Prostate gland (tissue), 2 donors: ENCODE data around the gene CCL23. TPM values are rescaled to one million over a fixed set of nuclear protein-coding genes. Genes with fewer than 3 reads are reported as not detected.

Experiments
- DNase-seq: peaks from one replicate; pipeline ENCODE4 v3.0.0-alpha.2; 2019; ENCODE audit warnings: low spot score
- H3K27ac ChIP-seq, 2 donors: fragments of 200-600 bp; sonication (generic); 2 replicates each; pipeline ENCODE4 v1.5.1; 2017 to 2019
- H3K27me3 ChIP-seq: fragments of 200-600 bp; sonication (generic); replicated peaks from 2 replicates; pipeline ENCODE4 v1.5.1; 2019; ENCODE audit not compliant: insufficient read depth
- H3K36me3 ChIP-seq, 2 donors: fragments of 200-600 bp; sonication (generic); 1 replicate in 1 of 2; 2 replicates in 1 of 2; pipeline versions ENCODE4 v1.5.1 to v1.8.1; 2017 to 2019
- H3K4me1 ChIP-seq: fragments of 200-600 bp; sonication (generic); replicated peaks from 2 replicates; pipeline ENCODE4 v1.5.1; 2019
- H3K4me3 ChIP-seq, 2 donors: fragments of 200-600 bp; sonication (generic); 2 replicates each; pipeline ENCODE4 v1.5.1; 2017 to 2019
- H3K9me3 ChIP-seq: fragments of 200-600 bp; sonication (generic); 2 replicates; pipeline ENCODE4 v1.5.1; 2017
- POLR2A ChIP-seq: fragments of 450-650 bp; IDR thresholded peaks from one replicate; pipeline ENCODE4 v1.6.1; 2016; ENCODE audit warnings: antibody characterized with exemption, mild to moderate bottlenecking
- POLR2AphosphoS5 ChIP-seq: sonication (generic); formaldehyde crosslinking; IDR thresholded peaks from one replicate; pipeline ENCODE4 v1.6.1; 2017; ENCODE audit warnings: antibody characterized with exemption
- WGBS: methylation state at CpG from one replicate; pipeline ENCODE4 v1.1.5; 2018; 5-methylcytosine and 5-hydroxymethylcytosine counted together
- intact Hi-C: fragments of 100-400 bp; cut with DNase I; formaldehyde crosslinking; loops from one replicate; pipeline ENCODE4 v1.14.2; 2022
- total RNA-seq, 2 donors: library from RNA; depleted of rRNA; stranded (reverse); fragments of >200 nt; gene quantifications; one replicate each; pipeline ENCODE4 v1.1.0, GENCODE V29; 2016
- TF ChIP-seq, protein P1 (sequence below), 4 experiments: fragments of 200-600 bp in 2 of 4; fragments of 450-650 bp in 2 of 4; sonication (generic) in 2 of 4; IDR thresholded peaks; 1 replicate in 3 of 4; 2 replicates in 1 of 4; pipeline ENCODE4 v1.5.1; 2016 to 2019; ENCODE audit warnings: antibody characterized with exemption in 4 of 4, mild to moderate bottlenecking in 2 of 4, moderate library complexity in 2 of 4

Gene CCL23, protein sequence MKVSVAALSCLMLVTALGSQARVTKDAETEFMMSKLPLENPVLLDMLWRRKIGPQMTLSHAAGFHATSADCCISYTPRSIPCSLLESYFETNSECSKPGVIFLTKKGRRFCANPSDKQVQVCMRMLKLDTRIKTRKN
- total RNA-seq, result 1 to 10 TPM; 7.4 to 8.7 TPM

DNA sequence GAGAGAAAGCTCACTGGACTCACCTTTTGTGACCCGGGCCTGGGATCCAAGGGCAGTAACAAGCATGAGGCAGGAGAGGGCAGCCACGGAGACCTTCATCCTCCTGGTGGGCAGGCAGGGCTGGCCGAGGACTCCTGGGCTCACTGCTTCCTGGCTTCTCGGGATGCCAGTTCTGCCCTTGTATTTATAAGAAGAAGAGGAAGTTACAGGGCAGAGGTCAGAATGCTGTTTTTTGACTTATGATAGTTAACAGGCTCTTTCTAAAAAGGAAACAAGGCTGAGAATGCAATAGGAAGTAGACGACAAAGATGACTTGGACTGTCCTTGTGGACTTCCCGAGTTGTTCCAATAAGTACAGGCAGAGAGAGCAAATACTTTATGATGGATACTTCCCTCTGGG lies at the start of gene CCL23:
CCL23 (minus strand) TSS at position 174 of the 400 bp plus-strand sequence; CDS start at position 99, 75 bp downstream.
- Histone ChIP-seq H3K4me3 (no peak within 1 kb of the TSS), H3K27ac (no peak within 1 kb of the TSS), H3K4me1 (no peaks in the 10 kb centered on the region), H3K27me3 (no peaks in the 10 kb centered on the region), H3K9me3 (no peaks in the 10 kb centered on the region), H3K36me3 (no peaks in the 10 kb centered on the region)
- DNase-seq, result no peak
- intact Hi-C loops, result no loop called here
- WGBS, result 44% methylated on average over 6 of the region's 6 CpGs
- no peak for TF ChIP-seq POLR2A
- TF ChIP-seq POLR2AphosphoS5, result no peak
- TF ChIP-seq, protein P1, sequence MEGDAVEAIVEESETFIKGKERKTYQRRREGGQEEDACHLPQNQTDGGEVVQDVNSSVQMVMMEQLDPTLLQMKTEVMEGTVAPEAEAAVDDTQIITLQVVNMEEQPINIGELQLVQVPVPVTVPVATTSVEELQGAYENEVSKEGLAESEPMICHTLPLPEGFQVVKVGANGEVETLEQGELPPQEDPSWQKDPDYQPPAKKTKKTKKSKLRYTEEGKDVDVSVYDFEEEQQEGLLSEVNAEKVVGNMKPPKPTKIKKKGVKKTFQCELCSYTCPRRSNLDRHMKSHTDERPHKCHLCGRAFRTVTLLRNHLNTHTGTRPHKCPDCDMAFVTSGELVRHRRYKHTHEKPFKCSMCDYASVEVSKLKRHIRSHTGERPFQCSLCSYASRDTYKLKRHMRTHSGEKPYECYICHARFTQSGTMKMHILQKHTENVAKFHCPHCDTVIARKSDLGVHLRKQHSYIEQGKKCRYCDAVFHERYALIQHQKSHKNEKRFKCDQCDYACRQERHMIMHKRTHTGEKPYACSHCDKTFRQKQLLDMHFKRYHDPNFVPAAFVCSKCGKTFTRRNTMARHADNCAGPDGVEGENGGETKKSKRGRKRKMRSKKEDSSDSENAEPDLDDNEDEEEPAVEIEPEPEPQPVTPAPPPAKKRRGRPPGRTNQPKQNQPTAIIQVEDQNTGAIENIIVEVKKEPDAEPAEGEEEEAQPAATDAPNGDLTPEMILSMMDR (IDR thresholded peaks at IDR 0.05), result no peak

DNA sequence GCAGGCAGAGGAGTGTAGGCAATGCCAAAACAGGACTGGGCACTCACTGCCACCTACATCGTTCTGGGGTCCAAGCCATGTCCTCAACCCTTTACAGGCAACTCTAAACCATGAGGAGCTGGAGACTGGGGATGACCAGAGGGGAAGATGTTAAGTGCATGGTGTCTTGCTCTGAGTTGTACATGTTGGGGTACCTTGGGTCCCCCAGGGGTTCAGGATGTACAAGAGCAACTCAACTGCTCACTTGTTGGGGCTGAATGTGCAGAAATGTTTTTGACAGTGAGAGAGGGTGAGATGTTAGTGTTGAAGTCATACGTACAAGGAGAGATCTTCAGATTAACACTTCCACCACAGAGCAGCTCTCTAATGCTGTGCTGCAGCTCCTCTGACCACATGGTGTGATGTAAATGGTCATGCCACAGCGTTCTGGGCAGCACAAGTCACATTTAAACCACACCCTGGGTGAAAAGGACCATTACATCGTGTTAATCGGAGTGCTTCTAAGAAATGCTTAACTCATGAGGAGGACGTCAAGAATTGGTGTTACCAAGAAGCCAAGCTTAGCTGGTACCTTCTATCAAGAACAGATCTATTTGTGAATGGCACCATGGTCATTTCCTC lies 48.7 kb upstream of the CCL23 start:
- WGBS, result 86% methylated on average over 6 of the region's 6 CpGs
- Histone ChIP-seq H3K4me3 (no peak overlapping the region), H3K27me3 (no peaks in the 10 kb centered on the region), H3K27ac (no peak overlapping the region), H3K9me3 (no peaks in the 10 kb centered on the region), H3K36me3 (no peaks in the 10 kb centered on the region), H3K4me1 (no peaks in the 10 kb centered on the region)
- intact Hi-C loops, result no loop called here
- no peak for DNase-seq
- no peak for TF ChIP-seq POLR2A
- no peak for TF ChIP-seq POLR2AphosphoS5
- TF ChIP-seq, protein P1 (IDR thresholded peaks at IDR 0.05), result no peak

- no peak for TF ChIP-seq POLR2AphosphoS5
- no peak for TF ChIP-seq POLR2A
- TF ChIP-seq, protein P1 (IDR thresholded peaks at IDR 0.05), result no peak
- Histone ChIP-seq H3K27me3 (no peaks in the 10 kb centered on the region), H3K4me1 (no peaks in the 10 kb centered on the region), H3K36me3 (no peaks in the 10 kb centered on the region), H3K9me3 (no peaks in the 10 kb centered on the region), H3K27ac (no peak within 1 kb of the TSS), H3K4me3 (no peak within 1 kb of the TSS)
- WGBS, result 79% methylated on average over 5 of the region's 5 CpGs
- intact Hi-C loops, result no loop called here
- no peak for DNase-seq
Measured at GRCh38 chr17:36063786-36064541, 46.2 kb upstream of the CCL23 start, which contains the start of gene CCL18. CCL18 (plus strand) TSS chr17:36064272; CDS start chr17:36064343, 71 bp downstream.

DNA sequence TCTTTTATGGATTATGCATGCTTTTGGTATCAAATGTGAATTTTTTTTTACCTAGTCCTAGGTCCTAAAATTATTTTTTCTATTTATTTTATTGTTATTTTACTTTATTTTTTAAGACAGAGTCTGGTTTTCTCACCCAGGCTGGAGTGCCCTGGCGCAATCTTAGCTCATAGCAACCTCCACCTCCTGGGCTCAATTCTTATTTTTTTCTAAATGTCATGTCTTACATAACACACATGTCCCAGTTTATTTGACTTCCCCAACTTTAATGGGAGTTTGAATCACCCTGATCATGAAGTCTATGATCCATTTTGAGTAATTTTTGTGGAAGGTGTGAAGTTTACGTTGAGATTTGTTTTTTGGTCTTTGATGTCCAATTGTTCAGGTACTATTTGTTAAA lies 43.0 kb upstream of the CCL23 start:
- DNase-seq, result no peak
- Histone ChIP-seq H3K9me3 (no peaks in the 10 kb centered on the region), H3K27me3 (no peaks in the 10 kb centered on the region), H3K4me3 (no peak overlapping the region), H3K27ac (no peak overlapping the region), H3K4me1 (no peaks in the 10 kb centered on the region), H3K36me3 (no peaks in the 10 kb centered on the region)
- TF ChIP-seq, protein P1 (IDR thresholded peaks at IDR 0.05), result no peak
- no peak for TF ChIP-seq POLR2AphosphoS5
- TF ChIP-seq POLR2A, result no peak
- WGBS, result 83% methylated on average over 2 of the region's 2 CpGs
- intact Hi-C loops, result no loop called here
